NCI-H1694 treated with DMSO at 0.1 percent for 48 hours (cell line): ENCODE measurements around the gene EYS.

Source experiments
- DNase-seq: peaks from one replicate; lab custom pipeline; 2025; lab: John Stamatoyannopoulos, UW

EYS gene

DNA sequence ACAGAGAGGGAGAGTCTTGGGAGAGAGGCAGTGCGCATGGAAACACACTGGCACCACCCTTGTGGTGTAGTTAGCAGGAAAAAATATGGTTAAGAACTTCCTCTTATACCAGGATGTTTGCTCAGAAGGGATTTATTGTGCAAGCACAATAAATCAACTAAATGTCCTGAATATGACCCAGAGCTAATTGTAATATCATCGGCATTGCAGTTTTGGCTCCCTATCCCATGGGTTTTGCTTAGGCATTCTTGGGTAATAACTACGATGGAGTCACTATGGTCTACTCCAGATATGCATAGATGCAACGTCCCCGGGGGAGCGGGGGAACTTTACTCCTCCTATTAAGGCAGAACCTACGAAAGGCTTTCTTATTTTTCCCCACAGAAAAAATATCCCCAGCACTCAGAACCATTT is 751.6 kb downstream of the EYS start:
- DNase-seq = no peak

- no peak for DNase-seq
These were observed 757.8 kb downstream of the EYS start for GRCh38 chr6:64949257-64949656.

DNA sequence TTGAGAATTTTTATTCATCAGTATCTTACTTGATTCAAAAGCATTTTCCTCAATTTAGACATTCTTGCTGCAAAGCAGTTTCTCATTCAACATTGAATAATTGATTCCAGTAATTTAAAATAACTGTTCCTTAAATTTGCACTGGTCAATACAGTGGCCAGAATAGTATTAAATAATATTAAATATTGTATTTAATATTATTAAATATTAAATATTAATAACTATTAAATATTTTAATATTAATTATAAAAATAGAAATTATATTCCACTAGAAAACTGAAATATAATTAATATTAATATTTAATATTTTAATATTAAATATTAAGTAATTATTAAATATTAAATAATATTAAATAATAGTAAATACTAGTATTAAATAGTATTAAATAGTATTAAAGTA is 758.8 kb downstream of the EYS start:
- DNase-seq = no peak

- no peak for DNase-seq
These were observed 761.6 kb downstream of the EYS start for GRCh38 chr6:64945450-64945849.

GRCh38 chr6:64932486-64932885 is 774.5 kb downstream of the EYS start:
- no peak for DNase-seq

GRCh38 chr6:64930681-64931080 is 776.3 kb downstream of the EYS start:
- peak; percentile 83 for DNase-seq

GRCh38 chr6:64926051-64926450 is 781.0 kb downstream of the EYS start:
- DNase-seq = no peak

GRCh38 chr6:64920257-64920656 is 786.8 kb downstream of the EYS start:
- no peak for DNase-seq

DNA sequence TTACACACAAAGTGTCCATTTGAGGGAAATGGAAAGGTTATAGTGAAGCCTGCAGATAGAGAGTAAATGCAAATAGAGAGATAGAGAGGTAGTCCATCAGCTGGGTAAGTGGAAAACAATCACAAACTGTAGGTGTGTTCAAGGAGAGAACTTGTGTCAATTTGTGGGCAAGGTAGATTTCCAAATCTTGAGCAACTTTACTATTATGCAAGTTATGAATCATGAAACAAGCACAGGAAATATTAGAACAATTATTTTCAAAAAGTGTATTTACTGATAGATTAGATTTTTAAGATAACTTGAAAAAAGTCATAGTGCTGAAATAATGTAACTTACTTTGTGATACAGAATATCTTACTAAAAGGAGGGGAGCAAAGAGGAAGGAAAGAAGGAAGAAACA is 792.9 kb downstream of the EYS start:
- DNase-seq = no peak

GRCh38 chr6:64912966-64913365 is 794.1 kb downstream of the EYS start:
- no peak for DNase-seq

- no peak for DNase-seq
These were observed 798.9 kb downstream of the EYS start for GRCh38 chr6:64908104-64908503.

- no peak for DNase-seq
These were observed 802.4 kb downstream of the EYS start for GRCh38 chr6:64904616-64905015.

GRCh38 chr6:64902596-64902995 is 804.4 kb downstream of the EYS start:
- no peak for DNase-seq

GRCh38 chr6:64896939-64897338 is 810.1 kb downstream of the EYS start:
- DNase-seq = no peak

- DNase-seq = no peak
These were observed 811.1 kb downstream of the EYS start for GRCh38 chr6:64895945-64896344.

GRCh38 chr6:64890609-64891008 is 816.4 kb downstream of the EYS start:
- no peak for DNase-seq

- DNase-seq = no peak
These were observed 817.9 kb downstream of the EYS start for GRCh38 chr6:64889144-64889543.

DNA sequence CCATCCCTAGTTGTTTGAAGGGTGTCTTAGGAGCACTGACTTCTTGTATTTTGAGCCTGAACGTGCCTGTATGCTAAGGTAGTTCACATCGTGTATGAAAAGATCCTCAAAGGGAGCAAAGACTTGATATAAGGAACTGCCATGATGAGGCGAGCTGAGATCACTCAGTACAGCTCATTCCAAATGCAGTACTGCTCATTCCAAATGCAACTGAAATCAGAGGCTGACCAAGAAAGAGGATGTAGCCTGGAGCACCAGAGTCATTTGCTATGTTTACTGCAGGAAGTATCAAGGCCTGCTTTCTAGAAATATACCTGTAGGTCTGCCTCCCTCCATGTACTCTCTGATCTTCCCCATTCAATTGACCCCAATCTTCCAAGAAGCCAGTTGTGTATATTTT is 832.2 kb downstream of the EYS start:
- DNase-seq = no peak

DNA sequence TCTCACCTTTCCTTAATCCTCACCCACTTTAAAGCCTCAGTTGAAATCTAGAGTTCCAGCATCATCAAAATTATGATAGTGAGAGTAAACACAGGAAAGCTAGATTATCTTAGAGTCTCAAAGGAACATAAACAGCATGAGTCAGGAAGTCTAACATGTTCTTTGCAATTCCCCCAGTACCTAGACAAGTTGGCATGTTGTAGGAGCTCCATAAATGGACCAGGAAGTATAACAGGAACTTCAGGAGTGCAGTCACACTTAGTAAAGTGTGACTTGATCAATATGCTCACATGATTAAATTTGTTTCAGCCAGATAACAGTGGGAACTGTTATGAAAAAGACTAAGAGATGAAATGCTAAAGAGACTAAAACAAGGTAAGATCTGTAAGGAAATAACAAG is 834.4 kb downstream of the EYS start:
- no peak for DNase-seq

DNA sequence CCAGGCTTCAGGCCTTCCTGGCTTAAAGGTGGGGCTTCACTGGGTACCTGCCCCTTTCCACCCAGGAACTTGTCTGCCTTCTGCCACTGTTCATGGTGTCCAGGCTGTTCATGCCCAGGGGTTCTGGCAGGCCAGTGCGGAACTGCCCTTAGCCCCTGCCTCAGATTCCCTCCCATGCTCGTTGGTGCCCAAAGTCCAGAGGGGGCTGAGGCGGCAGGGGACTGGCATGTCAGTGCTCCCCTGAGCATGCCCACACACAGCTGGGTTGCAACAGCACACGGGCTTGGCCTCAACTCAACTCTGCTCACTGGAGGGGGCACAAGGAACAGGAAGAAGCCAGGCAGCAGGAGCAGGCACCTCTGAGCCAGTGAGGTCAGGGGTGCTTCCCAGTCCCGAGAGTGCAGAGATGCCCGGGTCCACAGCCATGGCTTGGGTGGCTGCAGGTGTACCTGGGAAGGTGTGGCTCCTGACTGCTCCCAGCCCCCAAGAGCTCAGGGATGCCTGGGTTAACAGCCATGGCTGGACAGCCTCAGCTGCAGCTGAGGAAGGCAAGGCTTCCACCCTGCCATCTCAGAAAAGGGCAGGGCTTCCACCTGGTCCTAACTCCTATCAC is 845.9 kb downstream of the EYS start:
- DNase-seq = no peak

DNA sequence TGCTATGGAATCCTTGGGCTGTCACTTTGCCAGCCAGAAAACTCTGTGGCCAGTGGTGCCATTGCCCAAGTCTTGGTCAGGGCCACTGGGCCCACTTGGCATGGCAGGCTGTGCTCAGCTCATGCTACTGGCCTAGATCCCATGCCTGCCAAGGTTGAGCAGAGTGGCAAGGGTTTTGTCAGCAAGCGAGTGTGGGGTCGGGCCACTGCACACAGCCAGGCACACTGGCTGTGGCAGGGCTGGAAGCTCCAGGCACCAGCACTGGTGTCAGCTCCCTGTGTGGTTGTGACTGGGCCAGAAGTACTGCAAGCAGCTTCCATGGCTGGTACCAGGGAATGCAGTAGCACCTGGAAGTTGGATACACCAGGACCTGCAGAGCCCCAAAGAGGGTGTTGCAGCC is 846.8 kb downstream of the EYS start:
- DNase-seq = no peak

DNA sequence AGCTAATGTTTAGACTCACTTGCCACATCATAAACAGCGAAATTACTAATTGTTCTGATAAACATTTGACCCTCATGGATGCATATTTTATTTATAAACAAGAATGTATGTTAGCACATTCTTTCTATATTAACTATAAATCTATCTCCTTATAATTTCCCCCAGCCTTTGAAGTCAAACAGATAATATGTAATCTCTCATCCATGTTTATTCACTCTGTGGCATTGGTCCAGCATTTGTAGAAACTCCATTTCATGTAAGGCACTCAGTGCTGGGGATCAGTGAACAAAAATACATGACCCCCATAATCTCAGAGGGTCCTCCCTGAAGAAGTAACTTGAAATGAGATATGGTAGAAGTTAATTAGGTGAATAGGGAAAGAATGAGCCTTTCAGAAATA is 856.9 kb downstream of the EYS start:
- no peak for DNase-seq

GRCh38 chr6:64848467-64848866 is 858.6 kb downstream of the EYS start:
- no peak for DNase-seq

DNA sequence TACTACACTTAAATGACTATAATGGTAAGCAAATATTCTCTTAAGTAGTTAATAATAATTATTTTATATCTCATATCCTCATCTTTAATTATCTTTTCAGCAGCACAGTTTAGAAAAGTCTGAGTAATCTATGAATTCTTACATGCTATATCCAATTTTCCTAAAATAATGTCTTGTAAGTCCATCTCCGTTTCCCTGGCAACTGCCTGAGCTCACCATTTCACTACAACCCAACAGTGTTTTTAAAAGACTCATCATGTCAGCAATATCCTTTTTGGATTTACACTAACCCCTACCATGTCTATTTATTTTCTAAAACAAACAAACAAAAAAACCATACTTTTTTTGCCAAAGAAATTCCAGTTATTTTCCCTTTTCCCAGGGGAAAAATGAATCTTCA is 859.6 kb downstream of the EYS start:
- no peak for DNase-seq

DNA sequence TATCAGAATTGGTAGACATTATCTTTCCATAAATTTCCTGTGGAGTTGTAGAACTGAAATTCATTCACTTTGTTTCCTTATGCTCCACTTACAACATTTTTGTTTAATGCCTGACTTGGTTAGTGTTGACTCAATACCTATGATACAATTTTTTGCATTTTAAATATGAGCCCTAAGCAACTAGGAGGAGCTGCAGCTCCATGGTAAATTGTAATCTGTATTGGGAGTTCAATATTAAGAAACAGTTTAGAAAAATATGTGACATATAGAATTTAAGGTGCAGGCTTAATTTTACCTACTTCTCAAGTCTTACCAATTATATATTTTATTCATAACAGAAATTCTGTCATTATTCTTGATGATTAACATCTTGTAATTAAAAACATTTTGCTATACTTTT is 868.3 kb downstream of the EYS start:
- DNase-seq = no peak
